Measurements from ENCODE around the gene TP53TG5. TPM values are rescaled to one million over a fixed set of nuclear protein-coding genes. Genes with fewer than 3 reads are reported as not detected.
A peak's percentile ranks its signal among the peaks of the same experiment; 100 is the strongest.

The TP53TG5 gene
- total RNA-seq, 4 donors from 2014 or later: not detected

DNA sequence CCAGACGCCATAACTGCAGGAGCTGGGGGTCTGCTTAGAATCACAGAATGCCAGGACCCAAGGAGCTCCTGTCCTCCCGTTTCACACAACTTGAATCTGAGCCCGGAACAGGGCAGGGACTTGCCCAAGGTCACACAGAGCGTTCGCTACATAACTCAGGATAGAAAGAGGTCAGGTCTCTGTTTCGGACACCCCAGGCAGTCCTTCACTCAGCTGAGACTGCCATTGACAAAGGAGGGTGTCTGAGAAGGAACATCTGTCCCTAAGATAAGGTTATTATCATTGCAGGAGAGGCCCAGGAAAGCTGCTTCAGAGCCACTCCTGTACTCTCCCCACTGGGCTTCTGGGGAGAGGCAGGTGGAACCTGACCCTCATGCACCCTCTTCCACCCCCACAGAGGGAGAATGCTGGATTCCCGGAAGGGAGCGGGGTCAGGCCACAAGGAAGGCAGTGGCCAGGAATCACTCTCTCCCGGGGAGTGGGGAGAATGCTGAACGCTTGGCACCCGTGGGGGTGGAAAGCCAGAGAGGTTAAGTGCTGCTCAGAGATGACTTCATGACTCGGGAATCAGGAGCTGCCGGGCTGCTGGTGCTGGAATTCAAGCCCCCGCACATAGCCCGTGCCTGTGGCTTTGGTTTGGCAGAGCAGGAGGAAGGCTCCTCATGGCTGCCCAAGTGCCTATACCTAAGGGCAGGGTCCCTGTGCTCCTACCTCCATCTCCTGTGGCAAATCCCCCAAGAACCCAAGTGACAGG lies 40.6 kb downstream of the TP53TG5 start:
- TF ChIP-seq, protein P1, sequence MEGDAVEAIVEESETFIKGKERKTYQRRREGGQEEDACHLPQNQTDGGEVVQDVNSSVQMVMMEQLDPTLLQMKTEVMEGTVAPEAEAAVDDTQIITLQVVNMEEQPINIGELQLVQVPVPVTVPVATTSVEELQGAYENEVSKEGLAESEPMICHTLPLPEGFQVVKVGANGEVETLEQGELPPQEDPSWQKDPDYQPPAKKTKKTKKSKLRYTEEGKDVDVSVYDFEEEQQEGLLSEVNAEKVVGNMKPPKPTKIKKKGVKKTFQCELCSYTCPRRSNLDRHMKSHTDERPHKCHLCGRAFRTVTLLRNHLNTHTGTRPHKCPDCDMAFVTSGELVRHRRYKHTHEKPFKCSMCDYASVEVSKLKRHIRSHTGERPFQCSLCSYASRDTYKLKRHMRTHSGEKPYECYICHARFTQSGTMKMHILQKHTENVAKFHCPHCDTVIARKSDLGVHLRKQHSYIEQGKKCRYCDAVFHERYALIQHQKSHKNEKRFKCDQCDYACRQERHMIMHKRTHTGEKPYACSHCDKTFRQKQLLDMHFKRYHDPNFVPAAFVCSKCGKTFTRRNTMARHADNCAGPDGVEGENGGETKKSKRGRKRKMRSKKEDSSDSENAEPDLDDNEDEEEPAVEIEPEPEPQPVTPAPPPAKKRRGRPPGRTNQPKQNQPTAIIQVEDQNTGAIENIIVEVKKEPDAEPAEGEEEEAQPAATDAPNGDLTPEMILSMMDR (IDR thresholded peaks at IDR 0.05): no peak
- no peak for TF ChIP-seq POLR2A (IDR thresholded peaks at IDR 0.05)
- no peak for DNase-seq (ENCODE audit: low spot score in 2 of 2)
- intact Hi-C loops (cut with DNase I; ENCODE audit: low total_unique reads): no loop called here
- no peak overlapping the region for H3K4me3 ChIP-seq (ENCODE audit: low read depth, poor library complexity, severe bottlenecking)
- WGBS, 2 donors: 43 to 48% methylated on average over 15 of the region's 15 CpGs

DNA sequence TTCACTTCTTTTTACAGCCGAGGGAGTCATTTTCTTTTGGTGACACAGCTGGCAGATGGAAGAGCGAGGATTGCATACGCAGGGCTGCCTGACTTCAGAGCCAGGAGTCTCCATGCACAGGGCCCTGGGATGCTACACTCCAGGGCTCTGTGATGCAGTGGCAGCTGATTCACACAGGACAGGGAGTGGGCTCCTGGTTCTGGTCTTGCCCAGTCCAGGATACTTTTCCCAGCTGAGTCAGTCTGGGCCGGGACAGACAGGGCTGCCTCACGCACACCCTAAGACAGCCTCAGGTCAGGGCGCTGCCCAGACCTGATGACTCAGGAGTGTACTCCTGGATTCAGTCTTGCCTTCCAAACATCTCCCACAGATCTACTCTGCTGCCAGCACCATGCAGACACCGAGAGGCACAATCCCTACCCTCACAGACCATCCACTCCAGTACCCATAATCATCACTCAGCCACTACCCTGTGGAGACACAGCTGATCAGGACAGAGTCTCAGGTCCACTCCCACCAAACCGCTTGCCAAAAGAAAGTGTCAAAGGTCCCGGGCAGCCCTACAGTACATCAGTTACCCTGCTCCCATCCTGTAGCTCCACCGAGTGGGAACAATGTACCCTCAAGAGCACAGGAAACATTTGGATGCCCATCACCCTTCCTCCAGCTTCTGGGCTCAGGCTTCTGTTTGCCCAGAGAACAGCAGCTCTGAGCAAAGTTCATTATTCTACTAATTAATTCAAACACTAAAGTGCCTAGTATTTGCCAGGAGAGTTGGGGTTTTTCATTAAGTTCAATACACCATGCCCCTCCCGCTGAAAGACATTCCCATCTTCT lies 41.4 kb downstream of the TP53TG5 start:
- peak in 1 of 2 donors; percentile 74 for DNase-seq (ENCODE audit: low spot score in 2 of 2)
- WGBS, 2 donors: 33 to 53% methylated on average over 11 of the region's 11 CpGs
- no peak overlapping the region for H3K4me3 ChIP-seq (ENCODE audit: low read depth, poor library complexity, severe bottlenecking)
- intact Hi-C loops (cut with DNase I; ENCODE audit: low total_unique reads): no loop called here
- no peak for TF ChIP-seq POLR2A (IDR thresholded peaks at IDR 0.05)
- TF ChIP-seq, protein P1 (IDR thresholded peaks at IDR 0.05): no peak

DNA sequence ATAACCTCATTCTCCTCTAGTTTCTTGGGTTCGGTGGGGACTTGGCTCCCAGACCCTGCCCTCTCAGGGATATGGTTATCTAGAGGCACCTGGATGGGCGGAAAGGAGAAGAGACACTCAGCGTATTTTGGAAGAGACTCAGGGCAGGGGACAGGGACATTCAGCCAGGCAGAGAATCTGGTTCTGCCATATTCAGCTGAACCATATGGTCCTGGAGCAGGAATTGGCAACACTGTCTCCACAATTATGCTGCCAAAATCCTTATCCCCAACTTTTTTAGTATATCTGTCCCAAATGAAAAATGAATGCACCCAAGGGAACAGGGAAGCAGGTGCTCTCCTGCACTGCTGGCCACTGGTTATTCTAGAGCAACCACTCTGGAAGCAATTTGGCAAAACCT lies 47.6 kb downstream of the TP53TG5 start:
- TF ChIP-seq, protein P1 (IDR thresholded peaks at IDR 0.05): no peak
- TF ChIP-seq POLR2A (IDR thresholded peaks at IDR 0.05): no peak
- H3K4me3 ChIP-seq (ENCODE audit: low read depth, poor library complexity, severe bottlenecking): no peak overlapping the region
- intact Hi-C loops (cut with DNase I; ENCODE audit: low total_unique reads): no loop called here
- WGBS, 2 donors: 87 to 95% methylated on average over 3 of the region's 3 CpGs
- DNase-seq (ENCODE audit: low spot score in 2 of 2): no peak

- WGBS, 2 donors: 68 to 77% methylated on average over 7 of the region's 7 CpGs
- no peak overlapping the region for H3K4me3 ChIP-seq (ENCODE audit: low read depth, poor library complexity, severe bottlenecking)
- intact Hi-C loops (cut with DNase I; ENCODE audit: low total_unique reads): no loop called here
- DNase-seq (ENCODE audit: low spot score in 2 of 2): no peak
- TF ChIP-seq, protein P1 (IDR thresholded peaks at IDR 0.05): no peak
- no peak for TF ChIP-seq POLR2A (IDR thresholded peaks at IDR 0.05)
These were observed 48.4 kb downstream of the TP53TG5 start for GRCh38 chr20:45329497-45330319.

- WGBS, 2 donors: 91 to 99% methylated on average over 4 of the region's 4 CpGs
- no peak overlapping the region for H3K4me3 ChIP-seq (ENCODE audit: low read depth, poor library complexity, severe bottlenecking)
- TF ChIP-seq, protein P1 (IDR thresholded peaks at IDR 0.05): no peak
- no peak for TF ChIP-seq POLR2A (IDR thresholded peaks at IDR 0.05)
- no peak for DNase-seq (ENCODE audit: low spot score in 2 of 2)
- intact Hi-C loops (cut with DNase I; ENCODE audit: low total_unique reads): no loop called here
These were observed 49.7 kb downstream of the TP53TG5 start for GRCh38 chr20:45328451-45328850.

Measured in lower leg skin (tissue), 4 donors.